HCT116 (cell line): ENCODE results near the gene CNGA1. TPM values are rescaled to one million over a fixed set of nuclear protein-coding genes. Genes with fewer than 3 reads are reported as not detected.
"Not testable (repeated sequence)": the region's sequence is repeated elsewhere in the genome, so short reads cannot be mapped to it uniquely, and the experiment has no call there.

Experiments
- ATAC-seq: fragments of 200-7000 bp; cut with Tn5 transposase; 2 replicates; pipeline ENCODE4 v1.9.1; 2020; ENCODE audit warnings: mild to moderate bottlenecking, moderate library complexity
- BruUV-seq: library from RNA; stranded (reverse); fragments of 400-500 nt; replicated peaks from 2 replicates; lab custom pipeline; 2021; lab: Mats Ljungman, UMichigan
- CTCF ChIA-PET: fragments of 300-600 bp; sonication (Branson Sonifier 250); formaldehyde crosslinking; loops from one replicate; lab custom pipeline; 2021; ENCODE audit warnings: antibody characterized with exemption; lab: Charles Lee
- POLR2A ChIA-PET: fragments of 300-600, 350-600 bp; sonication (Branson Sonifier 250); formaldehyde crosslinking; loops from one replicate; lab custom pipeline; 2021; ENCODE audit warnings: antibody characterized with exemption; lab: Charles Lee
- RAD21 ChIA-PET, 2 experiments: fragments of 300-600 bp; sonication (Branson Sonifier 250); formaldehyde crosslinking; loops; one replicate each; lab custom pipeline; 2023; ENCODE audit warnings: low total read pairs in 2 of 2; ENCODE audit not compliant: uncharacterized antibody in 2 of 2, unreplicated experiment in 2 of 2, low non-redundant PET in 1 of 2; lab: Charles Lee
- DNase-seq: peaks from one replicate; pipeline ENCODE4 v3.0.0-alpha.2; 2010; ENCODE audit warnings: low read depth, low spot score
- H2AFZ ChIP-seq: fragments of 200-600 bp; shearing (Covaris generic), sonication (generic); 2 replicates; pipeline ENCODE4 v1.6.1; 2017; ENCODE audit warnings: low read depth, mixed run types, mixed read lengths, antibody characterized with exemption, low read length; ENCODE audit not compliant: poor library complexity, severe bottlenecking
- H3K27ac ChIP-seq: 2 replicates; pipeline ENCODE4 v1.5.1; 2012; ENCODE audit warnings: low read depth, low read length
- H3K27me3 ChIP-seq: fragments of 200-600 bp; sonication (generic); 2 replicates; pipeline ENCODE4 v1.6.1; 2016; ENCODE audit warnings: mixed run types, low read length, mixed read lengths; ENCODE audit not compliant: insufficient read depth
- H3K36me3 ChIP-seq, 2 experiments: fragments of 200-500 bp in 1 of 2; fragments of 200-600 bp in 1 of 2; sonication (Bioruptor generic) in 1 of 2; sonication (generic) in 1 of 2; 2 replicates each; pipeline versions ENCODE4 v1.5.1 to v1.6.1; 2014 to 2016; ENCODE audit warnings: low read length in 2 of 2, inconsistent platforms in 1 of 2, mixed read lengths in 1 of 2, mixed run types in 1 of 2; ENCODE audit not compliant: insufficient read depth in 2 of 2, control insufficient read depth in 1 of 2
- H3K4me1 ChIP-seq, 2 experiments: fragments of 200-600 bp in 1 of 2; sonication (generic) in 1 of 2; 2 replicates each; pipeline versions ENCODE4 v1.5.1 to v1.6.1; 2012 to 2017; ENCODE audit warnings: low read length in 2 of 2, inconsistent platforms in 1 of 2, mild to moderate bottlenecking in 1 of 2, mixed read lengths in 1 of 2, mixed run types in 1 of 2, moderate library complexity in 1 of 2; ENCODE audit not compliant: insufficient read depth in 2 of 2, control insufficient read depth in 1 of 2
- H3K4me2 ChIP-seq: fragments of 200-600 bp; sonication (generic); 2 replicates; pipeline ENCODE4 v1.6.1; 2017; ENCODE audit warnings: mixed run types, low read length, mixed read lengths
- H3K4me3 ChIP-seq, 2 experiments: fragments of 200-600 bp in 1 of 2; sonication (generic) in 1 of 2; replicated peaks in 1 of 2; 2 replicates each; pipeline ENCODE4 v1.5.1; 2011 to 2016; ENCODE audit warnings: low read length in 2 of 2, control low read depth in 1 of 2, low read depth in 1 of 2, mild to moderate bottlenecking in 1 of 2, mixed read lengths in 1 of 2, mixed run types in 1 of 2
- H3K79me2 ChIP-seq: fragments of 200-600 bp; sonication (generic); 2 replicates; pipeline ENCODE4 v1.6.1; 2017; ENCODE audit warnings: mild to moderate bottlenecking, mixed run types, low read length, moderate library complexity, mixed read lengths; ENCODE audit not compliant: insufficient read depth
- H3K9ac ChIP-seq: fragments of 200-600 bp; sonication (generic); 2 replicates; pipeline ENCODE4 v1.6.1; 2016; ENCODE audit warnings: low read length, mixed read lengths
- H3K9me2 ChIP-seq: fragments of 200-600 bp; sonication (generic), shearing (Covaris generic); 2 replicates; pipeline ENCODE4 v1.6.1; 2017; ENCODE audit warnings: mixed run types, mild to moderate bottlenecking, moderate library complexity; ENCODE audit not compliant: insufficient read depth
- H3K9me3 ChIP-seq, 2 experiments: fragments of 200-500 bp in 1 of 2; fragments of 200-600 bp in 1 of 2; sonication (Bioruptor generic) in 1 of 2; sonication (generic) in 1 of 2; 2 replicates each; pipeline ENCODE4 v1.6.1; 2014 to 2017; ENCODE audit warnings: low read length in 2 of 2, mixed read lengths in 2 of 2, inconsistent platforms in 1 of 2, low read depth in 1 of 2, mild to moderate bottlenecking in 1 of 2, mixed run types in 1 of 2, moderate library complexity in 1 of 2; ENCODE audit not compliant: control insufficient read depth in 1 of 2, insufficient read depth in 1 of 2
- H4K20me1 ChIP-seq: fragments of 200-600 bp; sonication (generic), shearing (Covaris generic); 2 replicates; pipeline ENCODE4 v1.6.1; 2017; ENCODE audit warnings: mixed run types, mild to moderate bottlenecking, moderate library complexity; ENCODE audit not compliant: insufficient read depth
- CBX3 ChIP-seq: IDR thresholded peaks from 2 replicates; pipeline ENCODE4 v1.6.1; 2012; ENCODE audit warnings: low read depth
- CEBPB ChIP-seq: IDR thresholded peaks from 2 replicates; pipeline ENCODE4 v1.6.1; 2012; ENCODE audit warnings: low read depth
- CTCF ChIP-seq, 3 experiments: fragments of 200-600 bp in 1 of 3; sonication (generic) in 1 of 3; IDR thresholded peaks in 2 of 3; conservative IDR thresholded peaks in 1 of 3; 2 replicates each; pipeline ENCODE4 v1.5.1; 2012 to 2017; ENCODE audit warnings: low read depth in 2 of 3, low read length in 2 of 3, antibody characterized with exemption in 1 of 3, borderline replicate concordance in 1 of 3, control low read depth in 1 of 3, mild to moderate bottlenecking in 1 of 3, mixed read lengths in 1 of 3, mixed run types in 1 of 3, moderate library complexity in 1 of 3; ENCODE audit not compliant: insufficient read depth in 1 of 3
- EZH2 ChIP-seq: fragments of 200-600 bp; sonication (generic); IDR thresholded peaks from 2 replicates; pipeline ENCODE4 v1.6.1; 2017; ENCODE audit warnings: antibody characterized with exemption, mixed run types
- MAX ChIP-seq: IDR thresholded peaks from 2 replicates; pipeline ENCODE4 v1.6.1; 2012
- POLR2A ChIP-seq: IDR thresholded peaks from 2 replicates; pipeline ENCODE4 v1.7.0; 2011; ENCODE audit warnings: borderline replicate concordance; ENCODE audit not compliant: insufficient read depth, insufficient read length; ENCODE audit errors: extremely low read depth
- POLR2AphosphoS5 ChIP-seq: IDR thresholded peaks from 2 replicates; pipeline ENCODE4 v1.6.1; 2011; ENCODE audit warnings: mild to moderate bottlenecking, low read depth, low read length, moderate library complexity
- RAD21 ChIP-seq: IDR thresholded peaks from 2 replicates; pipeline ENCODE4 v1.6.1; 2012; ENCODE audit warnings: low read depth, mild to moderate bottlenecking
- REST ChIP-seq: IDR thresholded peaks from 2 replicates; pipeline ENCODE4 v1.6.1; 2012; ENCODE audit warnings: low read depth
- SP1 ChIP-seq: IDR thresholded peaks from 2 replicates; pipeline ENCODE4 v1.6.1; 2012; ENCODE audit warnings: low read depth
- YY1 ChIP-seq: IDR thresholded peaks from 2 replicates; pipeline ENCODE4 v1.6.1; 2011; ENCODE audit warnings: low read length, low read depth, moderate library complexity, mild to moderate bottlenecking; ENCODE audit not compliant: insufficient replicate concordance; ENCODE audit errors: extremely low read depth
- ZFX ChIP-seq: fragments of 450-650 bp; IDR thresholded peaks from 2 replicates; pipeline ENCODE4 v1.6.1; 2017
- ZNF274 ChIP-seq: fragments of 200-500 bp; sonication (Bioruptor generic); IDR thresholded peaks from 2 replicates; pipeline ENCODE4 v1.6.1; 2014; ENCODE audit warnings: mild to moderate bottlenecking, low read depth, low read length, inconsistent platforms
- intact Hi-C: fragments of 100-400 bp; cut with micrococcal nuclease; formaldehyde crosslinking; loops from 2 replicates; pipeline ENCODE4 v1.10.0; 2022
- total RNA-seq: library from RNA; stranded (reverse); gene quantifications from one replicate; pipeline ENCODE4 v1.2.1, GENCODE V29; 2021; ENCODE audit not compliant: unreplicated experiment

CNGA1 gene
- total RNA-seq, 1 experiment from 2014 or later: 2.1 TPM

GRCh38 chr4:47926667-47927258 lies 89.7 kb downstream of the CNGA1 start (continued):
- TF ChIP-seq CTCF (IDR thresholded peaks at IDR 0.05 in 2 of 3, conservative IDR thresholded peaks at IDR 0.05 in 1 of 3; ENCODE audit: borderline replicate concordance in 1 of 3, insufficient read depth in 1 of 3, low read depth in 2 of 3, low read length in 2 of 3) (peak; percentile 39 to 82 (median 80); a peak in 5 of 6 replicates), ZNF274 (no peak), POLR2AphosphoS5 (no peak), MAX (no peak), REST (peak; percentile 36), EZH2 (no peak), POLR2A (no peak), CEBPB (no peak), CBX3 (no peak; the same call in 1 of the 2 replicates), SP1 (no peak), YY1 (no peak), ZFX (no peak), RAD21 (peak; percentile 50)
- TF ChIP-seq, all 23 proteins: peak for 3

GRCh38 chr4:47923261-47923608 lies 93.2 kb downstream of the CNGA1 start:
- H3K4me3 ChIP-seq, ATAC-seq, H3K9ac ChIP-seq, POLR2A ChIA-PET, BruUV-seq, H3K4me2 ChIP-seq, H2AFZ ChIP-seq, CTCF ChIA-PET, DNase-seq, intact Hi-C loops, H3K9me2 ChIP-seq, H4K20me1 ChIP-seq, H3K4me1 ChIP-seq, H3K27me3 ChIP-seq, H3K27ac ChIP-seq, H3K79me2 ChIP-seq, H3K9me3 ChIP-seq, RAD21 ChIA-PET, H3K36me3 ChIP-seq: not testable (repeated sequence)

- intact Hi-C loops, H3K36me3 ChIP-seq, H3K79me2 ChIP-seq, ATAC-seq, CTCF ChIA-PET, H3K4me3 ChIP-seq, H3K4me2 ChIP-seq, H3K9me2 ChIP-seq, H2AFZ ChIP-seq, H3K9me3 ChIP-seq, H4K20me1 ChIP-seq, RAD21 ChIA-PET, H3K27ac ChIP-seq, POLR2A ChIA-PET, H3K27me3 ChIP-seq, H3K9ac ChIP-seq, BruUV-seq, DNase-seq, H3K4me1 ChIP-seq: not testable (repeated sequence)
Measured at GRCh38 chr4:47922436-47923260, 93.8 kb downstream of the CNGA1 start.
